ENCODE data around the gene GSG1L2.
"Not testable (repeated sequence)": the region's sequence is repeated elsewhere in the genome, so short reads cannot be mapped to it uniquely, and the experiment has no call there.

The GSG1L2 gene

DNA sequence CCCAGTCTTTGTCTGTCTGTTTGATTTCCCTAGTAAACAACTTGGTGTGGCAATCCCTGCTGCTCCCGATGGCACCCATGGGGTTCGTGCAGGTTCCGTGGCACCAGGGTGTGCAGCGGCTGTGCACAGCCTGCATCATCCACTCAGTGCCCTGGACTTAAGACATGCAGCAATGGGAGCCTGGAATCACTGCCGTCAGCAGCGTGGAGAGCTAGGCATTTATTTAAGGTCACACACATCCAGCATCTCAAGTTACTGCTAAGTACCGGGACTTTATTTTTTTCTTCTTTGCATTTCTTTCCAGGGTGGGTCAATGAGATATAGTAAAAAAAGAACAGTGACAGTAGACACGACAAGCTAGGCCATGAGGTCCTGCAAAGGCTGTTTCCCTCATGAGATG, 33.3 kb downstream of the GSG1L2 start:
- no peak for DNase-seq (ENCODE audit: low read depth)

GRCh38 chr17:9784544-9784943, 37.3 kb downstream of the GSG1L2 start:
- no peak for DNase-seq (ENCODE audit: low read depth)

GRCh38 chr17:9783465-9783864, 38.4 kb downstream of the GSG1L2 start:
- DNase-seq (ENCODE audit: low read depth): not testable (repeated sequence)

GRCh38 chr17:9783050-9783449, 38.8 kb downstream of the GSG1L2 start:
- no peak for DNase-seq (ENCODE audit: low read depth)

DNA sequence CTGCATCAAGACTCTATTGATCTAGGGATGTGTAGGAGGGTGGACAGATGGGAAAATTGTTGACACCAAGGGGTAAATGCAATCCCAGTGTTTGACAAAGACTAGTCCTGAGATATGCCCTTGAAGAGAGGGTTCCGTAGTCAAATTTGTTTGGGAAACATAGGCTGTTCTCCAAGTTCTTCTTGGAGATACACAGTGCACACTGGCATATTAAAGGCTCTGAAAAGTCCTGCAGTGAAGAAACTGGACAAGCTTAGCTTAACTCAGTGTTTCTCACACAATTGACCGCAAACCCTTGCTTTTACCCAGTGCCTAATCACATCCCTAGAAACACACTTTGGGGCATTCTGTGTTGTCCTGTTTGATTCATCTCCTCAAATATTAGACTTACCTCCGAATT, 41.3 kb downstream of the GSG1L2 start:
- DNase-seq (ENCODE audit: low read depth): no peak

DNA sequence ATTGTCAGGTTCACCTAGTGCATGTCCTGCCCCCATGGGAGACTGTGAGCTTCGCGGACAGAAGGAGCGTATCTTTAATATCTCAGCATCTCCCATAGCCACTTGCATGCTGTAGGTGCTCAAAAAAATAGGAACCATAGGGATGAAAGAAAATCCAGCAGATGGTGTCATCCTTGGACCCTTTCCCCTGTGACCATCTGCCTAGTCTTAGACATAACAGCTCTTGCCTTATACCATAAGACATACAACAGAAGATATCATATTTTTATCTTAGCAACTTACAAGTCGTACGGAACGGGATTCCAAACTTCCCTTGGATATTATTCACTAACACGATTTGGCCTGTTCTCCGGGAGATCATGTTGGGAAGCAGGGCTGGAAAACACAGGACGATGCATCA, 45.0 kb downstream of the GSG1L2 start:
- DNase-seq (ENCODE audit: low read depth): no peak

GRCh38 chr17:9772658-9773057, 49.2 kb downstream of the GSG1L2 start:
- no peak for DNase-seq (ENCODE audit: low read depth)

- DNase-seq (ENCODE audit: low read depth): no peak
Measured at GRCh38 chr17:9771465-9771864, 50.4 kb downstream of the GSG1L2 start.

- no peak for DNase-seq (ENCODE audit: low read depth)
Measured at GRCh38 chr17:9769036-9769695, 52.7 kb downstream of the GSG1L2 start.

DNA sequence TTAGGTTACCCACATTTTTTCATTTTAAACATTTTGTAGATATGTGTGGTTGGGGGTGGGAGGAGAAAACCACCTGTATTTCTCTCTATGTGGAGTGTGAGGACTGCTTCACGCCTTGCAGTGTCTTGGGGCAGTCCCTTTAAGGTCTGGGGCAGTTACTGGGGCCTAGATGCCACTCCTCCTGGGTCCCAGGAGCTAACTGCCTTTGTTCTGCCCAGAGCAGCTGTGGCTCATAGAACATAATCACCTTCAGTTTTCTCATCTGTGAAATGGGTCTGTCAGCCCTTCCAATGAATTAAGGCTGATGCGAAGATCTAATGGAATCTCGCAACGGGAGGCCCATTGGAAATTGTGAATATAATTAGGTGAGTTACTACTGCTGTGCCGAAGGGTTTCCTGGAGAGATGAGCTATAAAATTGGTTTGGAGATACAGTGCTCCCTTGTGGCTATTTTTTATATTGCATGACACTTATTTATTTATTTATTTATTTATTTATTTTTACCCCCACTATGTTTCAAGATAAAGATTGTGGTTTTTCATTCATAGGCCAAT, 53.4 kb downstream of the GSG1L2 start:
- DNase-seq (ENCODE audit: low read depth): no peak

DNA sequence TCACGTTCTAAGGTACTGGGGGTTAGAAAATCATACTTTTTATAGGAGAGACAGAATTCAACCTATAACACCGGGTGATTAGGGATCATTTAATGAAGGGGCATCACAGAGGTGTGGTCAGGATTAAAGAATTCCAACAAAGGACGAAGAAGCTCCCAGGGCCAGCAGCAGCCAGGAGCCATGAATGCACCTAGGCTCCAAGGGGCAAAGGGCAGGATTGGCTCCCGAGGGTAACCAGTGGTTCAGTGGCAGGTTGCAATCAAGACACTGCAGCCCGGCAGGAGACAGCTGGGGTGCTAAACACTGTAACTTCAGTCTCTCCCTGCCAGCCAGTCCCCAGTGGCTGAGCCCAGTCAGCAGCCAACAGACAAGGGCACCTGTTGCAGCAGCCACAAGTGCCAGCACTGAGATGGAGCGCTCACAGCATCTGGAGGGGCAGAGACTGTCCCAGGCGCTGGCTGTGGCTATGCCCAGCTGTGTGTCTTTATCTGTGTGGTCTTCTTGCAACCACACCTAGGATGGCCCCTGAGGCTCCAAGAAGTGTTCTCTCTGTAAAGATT, 54.4 kb downstream of the GSG1L2 start:
- no peak for DNase-seq (ENCODE audit: low read depth)

DNA sequence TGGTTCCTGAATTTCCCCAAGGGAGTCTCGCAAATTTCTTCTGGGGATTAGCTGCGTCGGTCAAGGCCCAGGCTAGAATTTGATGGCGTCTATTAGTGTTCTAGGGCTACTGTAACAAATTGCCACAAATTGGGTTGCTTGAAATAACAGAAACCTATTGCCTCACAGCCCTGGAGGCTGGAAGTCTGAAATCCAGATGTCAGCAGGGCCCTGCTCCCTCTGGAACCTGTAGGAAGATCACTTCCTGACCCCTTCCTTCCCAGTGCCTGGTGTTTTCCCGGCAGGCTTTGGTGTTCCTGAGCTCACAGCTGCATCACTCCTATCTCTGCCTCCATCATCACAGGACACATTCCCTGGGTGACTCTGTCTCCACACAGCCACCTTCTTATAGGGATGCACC, 54.9 kb downstream of the GSG1L2 start:
- no peak for DNase-seq (ENCODE audit: low read depth)

DNA sequence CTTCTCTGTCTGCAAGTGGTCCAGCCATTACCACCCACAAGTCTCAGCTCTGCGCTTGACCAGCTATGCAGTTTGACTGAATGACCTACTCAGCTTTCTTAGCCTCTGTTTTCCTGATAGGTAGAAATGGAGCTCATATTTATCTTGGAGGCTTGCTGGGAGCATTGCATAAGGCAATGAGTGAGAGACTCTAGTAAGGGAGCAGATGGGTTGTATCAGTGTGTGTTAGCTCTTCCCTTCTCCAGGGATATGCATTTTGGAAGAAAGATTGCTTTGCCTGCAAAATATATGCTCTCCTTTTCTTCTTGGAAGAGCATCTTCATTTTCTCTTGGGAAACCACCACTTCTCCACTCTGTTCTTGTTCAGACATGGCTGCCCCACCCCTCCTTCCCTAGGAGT, 56.6 kb downstream of the GSG1L2 start:
- DNase-seq (ENCODE audit: low read depth): no peak

DNA sequence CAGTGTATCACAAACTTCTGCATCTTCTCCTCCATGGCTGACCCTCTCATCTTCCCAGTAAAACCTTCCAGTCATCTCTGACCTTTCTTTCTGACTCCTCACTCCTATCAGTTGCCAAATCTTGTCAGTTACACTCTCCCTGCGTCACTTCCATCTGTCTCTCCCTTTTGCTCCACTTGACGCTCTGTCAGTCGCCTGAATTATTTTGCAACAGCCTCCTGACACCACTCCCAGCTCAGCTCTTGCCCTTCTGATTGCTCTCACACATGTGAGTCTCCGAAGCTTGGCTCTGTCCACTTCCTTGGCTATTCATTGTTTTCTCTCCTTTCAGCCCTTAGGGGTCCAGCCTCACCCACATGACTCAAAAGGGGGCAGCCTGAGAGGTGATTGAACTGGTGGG, 58.2 kb downstream of the GSG1L2 start:
- no peak for DNase-seq (ENCODE audit: low read depth)

- no peak for DNase-seq (ENCODE audit: low read depth)
Measured at GRCh38 chr17:9760266-9760665, 61.6 kb downstream of the GSG1L2 start.

DNA sequence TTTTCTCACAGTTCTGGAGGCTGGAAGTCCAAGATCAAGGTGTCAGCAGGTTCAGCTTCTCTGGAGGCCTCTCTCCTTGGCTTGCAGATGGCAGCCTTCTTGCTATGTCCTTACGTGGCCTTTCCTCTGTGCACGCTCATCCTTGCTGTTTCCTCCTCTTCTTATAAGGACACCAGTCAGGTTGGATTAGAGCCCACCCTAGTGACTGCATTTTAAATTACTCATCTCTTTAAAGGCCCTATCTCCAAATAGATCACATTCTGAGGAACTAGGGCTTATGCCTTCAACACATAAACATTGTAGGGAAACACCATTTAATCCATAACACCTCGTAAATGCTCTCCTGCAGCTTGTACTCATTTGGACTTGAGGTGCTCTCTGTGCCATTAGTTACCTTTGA, 66.8 kb downstream of the GSG1L2 start:
- DNase-seq (ENCODE audit: low read depth): no peak

Data from stimulated activated CD4-positive, alpha-beta T cell treated with anti-CD3 and anti-CD28 coated beads, Interleukin-2, amount 100 ng/mL, for 4 hours (primary cell).